HG02840 (cell line): ENCODE data around the gene KLHL41.
"Not testable (repeated sequence)": the region's sequence is repeated elsewhere in the genome, so short reads cannot be mapped to it uniquely, and the experiment has no call there.

Source experiments
- ATAC-seq: cut with Tn5 transposase; IDR thresholded peaks from one replicate; pipeline ENCODE4 v1.9.1; 2021; ENCODE audit warnings: mild to moderate bottlenecking, moderate library complexity, moderate number of reproducible peaks; ENCODE audit not compliant: unreplicated experiment, low FRiP score

Gene KLHL41

DNA sequence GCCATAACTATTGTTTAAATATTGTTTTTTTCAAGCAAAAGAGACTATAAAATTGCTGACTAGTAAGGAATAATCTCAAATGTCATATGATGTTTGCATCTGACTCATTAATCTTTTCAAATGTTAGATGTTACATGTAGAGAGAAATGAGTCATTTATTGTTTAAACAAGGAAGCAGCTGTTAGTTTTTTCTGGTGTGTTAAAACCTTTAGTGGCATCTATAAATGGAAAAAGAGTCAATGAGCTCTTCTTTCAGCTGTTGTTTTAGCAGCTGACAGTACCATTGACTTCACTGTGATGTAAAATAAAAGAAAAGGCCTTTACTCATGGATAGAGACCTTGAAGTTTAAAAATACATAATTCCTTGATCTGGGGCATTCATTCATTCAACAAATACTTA, 1.8 kb upstream of the KLHL41 start:
- no peak for ATAC-seq

DNA sequence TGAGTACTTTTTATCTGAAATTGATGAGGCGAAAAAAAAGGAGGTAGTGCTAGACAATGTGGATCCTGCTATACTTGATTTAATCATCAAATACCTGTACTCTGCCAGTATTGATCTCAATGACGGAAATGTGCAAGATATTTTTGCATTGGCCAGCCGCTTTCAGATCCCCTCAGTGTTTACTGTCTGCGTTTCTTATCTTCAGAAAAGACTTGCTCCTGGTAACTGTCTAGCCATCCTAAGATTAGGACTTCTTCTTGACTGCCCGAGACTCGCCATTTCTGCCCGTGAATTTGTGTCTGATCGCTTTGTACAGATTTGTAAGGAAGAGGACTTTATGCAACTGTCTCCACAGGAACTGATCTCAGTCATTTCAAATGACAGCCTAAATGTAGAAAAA, 453 bp downstream of the KLHL41 start:
- ATAC-seq: no peak

DNA sequence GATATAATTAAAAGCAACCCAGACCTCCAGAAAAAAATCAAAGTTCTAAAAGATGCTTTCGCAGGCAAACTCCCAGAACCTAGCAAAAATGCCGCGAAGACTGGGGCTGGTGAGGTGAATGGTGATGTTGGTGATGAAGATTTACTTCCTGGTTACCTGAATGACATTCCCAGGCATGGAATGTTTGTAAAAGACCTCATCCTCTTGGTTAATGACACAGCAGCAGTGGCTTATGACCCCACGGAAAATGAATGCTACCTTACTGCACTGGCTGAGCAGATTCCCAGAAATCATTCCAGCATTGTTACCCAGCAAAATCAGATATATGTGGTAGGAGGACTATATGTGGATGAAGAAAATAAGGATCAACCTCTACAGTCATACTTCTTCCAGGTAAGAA, 994 bp downstream of the KLHL41 start:
- no peak for ATAC-seq

DNA sequence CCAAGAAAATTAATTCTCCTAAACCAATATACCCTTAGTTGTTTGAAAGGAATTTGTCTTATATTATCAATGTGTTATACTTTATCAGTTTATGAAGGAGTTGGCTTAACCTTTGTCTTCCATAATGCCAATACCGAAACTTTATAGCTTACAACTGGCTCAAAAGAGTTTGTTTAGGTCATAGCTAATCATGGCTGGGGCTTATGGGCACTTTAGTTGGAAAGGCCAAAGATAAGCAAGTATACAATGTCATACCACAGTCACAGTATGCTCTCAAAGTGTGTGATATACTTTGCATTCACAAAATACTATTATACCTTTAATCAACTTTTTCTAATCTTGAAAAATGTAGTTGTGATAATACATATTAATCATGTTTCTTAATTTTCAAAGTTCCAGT, 2.3 kb downstream of the KLHL41 start:
- no peak for ATAC-seq

DNA sequence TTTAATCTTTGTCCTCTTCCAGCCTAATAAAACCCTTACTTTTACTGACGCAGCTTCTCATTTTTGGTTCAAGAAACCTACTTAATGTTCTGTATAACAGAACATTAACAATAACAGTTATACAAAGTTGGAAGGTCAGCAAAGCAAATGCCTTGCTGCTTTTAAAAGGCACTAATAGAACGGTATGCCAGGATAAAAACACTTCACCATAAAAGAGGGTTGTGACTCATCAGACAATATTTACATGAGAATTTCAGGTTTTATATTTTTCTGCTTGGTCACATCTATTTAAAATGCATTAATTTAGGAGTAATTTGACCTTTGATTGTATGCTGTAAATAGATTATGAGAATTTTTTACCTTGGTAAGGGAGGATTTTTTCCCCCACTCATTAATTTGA, 3.0 kb downstream of the KLHL41 start:
- ATAC-seq: no peak

DNA sequence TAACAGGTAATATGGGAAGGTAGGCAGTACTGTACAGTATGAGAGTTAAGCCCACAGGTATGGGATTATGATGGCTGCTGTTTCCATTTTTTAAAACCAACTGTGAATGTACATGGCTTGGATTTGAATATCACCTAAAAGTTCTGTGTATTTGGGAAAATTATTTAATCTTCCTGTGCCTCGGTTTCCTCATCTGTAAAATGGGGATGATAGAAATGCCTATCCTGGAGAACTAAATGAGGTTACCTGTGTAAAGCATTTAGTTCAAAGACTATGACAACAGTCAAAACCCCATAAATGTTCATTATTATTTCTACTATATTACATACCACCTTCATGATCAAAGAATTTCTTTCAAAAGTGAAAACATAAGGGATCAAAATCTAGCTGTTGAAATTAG, 3.6 kb downstream of the KLHL41 start:
- no peak for ATAC-seq

DNA sequence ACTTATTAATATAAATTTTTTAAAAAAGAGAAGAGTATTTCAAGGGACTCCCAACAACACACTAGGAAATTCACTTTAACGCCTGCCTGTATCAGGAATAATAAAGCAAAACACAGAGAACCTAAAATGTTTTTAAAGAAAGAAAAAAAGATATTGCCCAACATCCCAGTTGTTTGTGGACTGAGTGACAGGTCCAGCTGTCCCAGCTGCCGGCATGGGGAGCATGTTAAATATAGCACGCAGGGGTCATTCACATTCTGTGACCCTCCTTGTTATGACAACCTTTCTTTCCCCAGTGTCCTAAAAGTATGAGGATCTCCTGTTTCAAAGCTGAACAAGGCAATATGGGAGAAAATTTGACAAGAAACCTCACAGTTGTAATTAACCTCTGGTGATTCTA, 4.4 kb downstream of the KLHL41 start:
- no peak for ATAC-seq

DNA sequence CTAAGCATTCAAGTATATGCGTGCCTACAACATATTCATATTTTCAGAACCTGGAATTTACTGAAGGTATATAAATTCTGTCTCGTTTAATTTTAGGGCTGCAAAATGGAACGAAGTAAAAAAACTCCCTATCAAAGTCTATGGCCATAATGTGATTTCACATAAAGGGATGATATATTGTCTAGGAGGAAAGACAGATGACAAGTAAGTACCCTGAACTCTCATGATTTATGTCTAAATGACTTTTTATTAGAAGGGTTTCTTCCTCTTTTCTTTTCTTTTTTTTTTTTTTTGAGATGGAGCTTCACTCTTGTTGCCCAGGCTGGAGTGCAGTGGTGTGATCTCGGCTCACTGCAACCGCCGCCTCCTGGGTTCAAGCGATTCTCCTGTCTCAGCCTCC, 5.3 kb downstream of the KLHL41 start:
- not testable (repeated sequence) for ATAC-seq

DNA sequence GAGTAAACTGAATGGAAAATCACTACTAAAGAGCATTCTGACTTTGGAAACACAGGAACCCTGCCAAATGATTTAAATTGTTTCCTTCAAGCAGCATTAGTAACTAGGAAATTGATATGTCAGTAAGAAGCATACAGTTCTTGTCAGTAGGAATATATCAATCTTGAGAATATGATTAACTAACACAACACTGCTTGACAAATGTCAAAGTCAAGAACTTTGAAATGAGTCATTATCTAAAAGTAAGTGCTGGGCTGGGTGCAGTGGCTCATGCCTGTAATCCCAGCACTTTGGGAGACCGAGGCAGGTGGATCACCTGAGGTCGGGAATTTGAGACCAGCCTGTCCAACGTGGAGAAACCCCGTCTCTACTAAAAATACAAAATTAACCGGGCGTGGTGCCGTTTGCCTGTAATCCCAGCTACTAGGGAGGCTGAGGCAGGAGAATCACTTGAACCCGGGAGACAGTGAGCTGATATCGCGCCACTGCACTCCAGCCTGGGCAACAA, 7.0 kb downstream of the KLHL41 start:
- ATAC-seq: not testable (repeated sequence)

DNA sequence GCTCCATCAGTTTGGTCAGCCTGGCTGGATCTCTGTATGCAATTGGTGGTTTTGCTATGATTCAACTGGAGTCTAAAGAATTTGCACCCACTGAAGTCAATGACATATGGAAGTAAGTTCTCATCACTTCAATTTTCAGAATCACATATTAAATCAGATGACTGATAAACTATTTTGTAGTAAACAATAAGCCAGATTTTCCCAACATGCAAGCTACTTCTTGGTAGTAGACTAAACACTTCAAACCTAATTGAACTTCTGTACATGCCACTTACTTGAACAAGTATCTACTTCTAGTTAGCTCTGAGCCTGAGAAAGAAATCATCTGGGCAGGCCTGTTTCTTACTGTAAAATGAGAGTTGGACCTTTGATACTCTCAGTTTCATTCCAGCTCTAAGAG, 11.4 kb downstream of the KLHL41 start:
- no peak for ATAC-seq

DNA sequence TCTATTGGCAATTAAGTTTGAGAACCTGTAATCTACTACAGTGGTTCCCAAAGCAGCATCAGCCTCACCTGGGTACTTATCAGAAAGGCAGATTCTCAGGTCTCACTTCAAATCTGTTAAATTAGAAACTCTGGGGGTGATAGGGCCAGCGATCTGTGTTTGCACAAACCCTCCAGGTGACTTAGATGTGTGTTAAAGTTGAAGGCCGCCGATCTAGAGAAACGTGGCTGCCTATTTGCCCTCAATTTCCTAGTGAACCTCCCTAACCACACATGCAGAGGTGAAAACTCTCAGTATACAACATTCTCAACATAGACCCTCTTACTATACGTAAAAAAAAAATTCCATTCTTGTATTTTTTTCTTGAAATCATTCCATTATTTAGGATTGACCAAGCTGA, 14.2 kb downstream of the KLHL41 start:
- ATAC-seq: no peak

DNA sequence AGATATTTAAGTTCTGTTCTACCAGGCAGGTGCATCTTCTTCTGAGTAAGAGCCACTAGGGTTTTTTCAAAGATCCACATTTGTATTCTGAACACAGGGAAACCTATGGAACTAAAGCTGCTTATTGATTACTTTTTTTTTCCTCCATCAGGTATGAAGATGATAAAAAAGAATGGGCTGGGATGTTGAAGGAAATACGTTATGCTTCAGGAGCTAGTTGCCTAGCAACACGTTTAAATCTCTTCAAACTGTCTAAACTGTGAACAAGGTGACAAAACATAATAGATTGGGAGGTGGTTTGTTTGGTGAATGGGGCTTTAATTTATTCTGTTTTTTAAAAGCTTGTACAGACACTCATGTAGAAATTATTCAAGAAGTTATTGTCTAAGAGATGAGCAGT, 15.9 kb downstream of the KLHL41 start:
- no peak for ATAC-seq

DNA sequence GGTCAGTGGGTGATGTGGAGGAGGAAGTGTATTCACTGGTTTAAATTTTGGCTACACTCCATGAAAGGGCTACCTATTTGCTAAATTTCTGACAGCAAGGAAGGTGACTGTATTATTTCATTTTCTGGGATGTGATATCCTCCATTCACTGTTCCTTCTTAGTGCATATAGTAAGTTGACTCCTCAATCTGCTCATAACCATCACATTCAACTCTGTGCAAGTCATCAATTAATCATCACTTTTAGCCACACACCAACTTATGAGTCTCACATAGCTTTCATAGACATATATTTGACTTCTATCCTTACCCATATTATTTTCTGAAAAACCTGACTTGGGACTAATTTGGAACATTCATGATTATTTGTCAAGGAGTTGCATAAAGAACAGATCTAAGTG, 16.9 kb downstream of the KLHL41 start:
- ATAC-seq: no peak

DNA sequence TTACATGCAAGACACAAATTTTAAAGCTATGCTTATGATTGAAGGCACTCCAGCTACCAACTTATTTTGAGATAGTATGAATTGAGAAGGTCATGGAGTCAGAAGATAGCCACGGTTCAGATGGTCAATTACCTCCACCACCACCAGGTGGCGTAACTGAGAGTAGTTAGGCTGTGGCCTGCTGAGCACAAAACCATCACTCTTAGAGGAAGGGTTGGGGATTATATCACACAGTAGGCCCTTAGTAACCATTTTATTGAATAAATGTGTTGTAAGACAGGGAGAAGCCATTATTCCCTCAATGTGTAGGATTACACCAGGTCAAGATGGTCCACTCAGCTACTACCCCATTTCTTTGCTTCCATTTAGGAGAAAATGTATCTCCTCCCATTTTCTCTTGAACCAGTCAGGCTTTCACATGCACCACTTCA, 18.8 kb downstream of the KLHL41 start:
- no peak for ATAC-seq

DNA sequence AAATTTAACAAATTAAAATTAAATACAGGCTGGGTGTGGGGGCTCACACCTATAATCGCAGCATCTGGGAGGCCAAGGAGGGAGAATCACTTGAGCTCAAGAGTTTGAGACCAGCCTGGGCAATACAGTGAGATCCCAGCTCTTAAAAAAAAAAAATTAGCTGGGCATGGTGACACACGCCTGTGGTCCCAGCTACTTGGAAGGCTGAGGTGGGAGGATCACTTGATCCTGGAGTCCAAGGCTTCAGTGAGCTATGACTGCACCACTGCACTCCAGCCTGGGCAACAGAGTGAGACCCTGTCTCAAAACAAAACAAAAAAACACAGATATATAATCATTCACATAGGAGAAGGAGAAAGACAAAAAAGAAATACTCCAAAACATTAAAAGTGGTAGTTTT, 30.0 kb downstream of the KLHL41 start:
- not testable (repeated sequence) for ATAC-seq

DNA sequence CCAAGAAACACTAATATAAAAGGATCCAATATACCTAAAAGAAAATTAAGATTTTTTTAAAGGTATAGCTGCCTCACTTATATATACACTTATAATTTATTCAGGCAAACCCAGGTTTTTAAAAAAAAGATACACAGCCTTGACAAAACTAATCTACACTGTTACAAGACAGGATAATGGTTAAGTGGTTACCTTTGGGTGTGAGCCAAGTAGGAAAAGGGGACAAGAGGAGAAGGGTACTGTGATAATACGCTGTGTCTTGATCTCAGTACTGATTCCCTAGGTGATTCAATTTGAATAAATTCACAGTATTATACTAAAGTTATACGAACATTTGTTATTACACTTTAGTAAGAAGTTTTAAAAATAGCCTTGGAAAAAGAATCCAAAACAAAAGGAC, 30.6 kb downstream of the KLHL41 start:
- no peak for ATAC-seq

DNA sequence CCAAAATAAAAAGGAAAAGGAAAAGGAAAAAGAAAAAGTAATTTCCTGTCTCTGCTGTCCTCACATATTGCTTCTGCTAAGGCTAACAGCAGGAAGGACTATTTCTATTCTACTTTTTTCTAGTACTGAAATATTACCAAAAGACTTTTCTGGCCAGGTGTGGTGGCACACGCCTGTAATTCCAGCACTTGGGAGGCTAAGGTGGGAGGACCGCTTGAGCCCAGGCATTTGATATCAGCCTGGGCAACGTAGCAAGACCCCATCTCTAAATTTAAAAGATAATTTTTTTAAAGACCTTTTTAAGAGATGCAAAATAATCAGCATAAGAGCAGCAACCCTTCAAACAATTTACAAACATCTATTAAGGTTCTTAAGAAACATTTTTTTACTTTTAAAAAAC, 32.9 kb downstream of the KLHL41 start:
- ATAC-seq: no peak

DNA sequence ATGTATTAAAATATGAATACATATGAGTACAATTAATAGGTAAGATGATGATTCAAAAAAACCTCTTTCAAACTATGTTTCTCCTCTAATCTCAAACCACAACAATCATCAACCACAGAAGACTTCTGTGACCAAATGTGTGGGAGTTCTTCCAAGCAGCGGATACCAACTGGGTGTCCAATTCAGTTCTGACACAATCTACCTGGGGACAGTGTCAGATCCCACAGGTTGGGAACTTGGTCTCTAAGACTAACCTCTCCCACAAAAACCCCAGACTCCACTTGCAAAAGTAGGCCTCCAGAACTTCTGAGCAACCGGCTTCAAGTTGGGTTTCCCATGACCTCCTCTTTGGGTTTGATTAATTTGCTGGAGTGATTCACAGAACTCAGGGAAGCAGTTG, 37.3 kb downstream of the KLHL41 start:
- no peak for ATAC-seq

DNA sequence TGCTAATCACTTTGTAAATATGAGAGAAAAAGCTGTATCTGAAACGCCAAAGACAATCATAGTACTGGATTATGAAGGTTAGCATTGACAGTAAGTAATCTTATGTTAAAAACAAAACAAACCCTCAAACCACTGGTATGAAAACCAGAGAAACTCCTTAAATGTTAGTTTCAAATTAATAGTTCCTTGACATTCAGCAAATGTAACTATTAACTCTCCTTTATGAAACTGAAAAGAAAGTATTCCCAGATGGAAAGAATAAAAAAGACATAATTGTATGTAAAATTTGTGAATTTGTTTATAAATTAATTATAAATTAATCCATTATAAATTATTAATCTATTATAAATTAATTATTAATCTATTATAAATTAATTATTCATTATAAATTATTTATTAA, 51.9 kb downstream of the KLHL41 start:
- no peak for ATAC-seq

DNA sequence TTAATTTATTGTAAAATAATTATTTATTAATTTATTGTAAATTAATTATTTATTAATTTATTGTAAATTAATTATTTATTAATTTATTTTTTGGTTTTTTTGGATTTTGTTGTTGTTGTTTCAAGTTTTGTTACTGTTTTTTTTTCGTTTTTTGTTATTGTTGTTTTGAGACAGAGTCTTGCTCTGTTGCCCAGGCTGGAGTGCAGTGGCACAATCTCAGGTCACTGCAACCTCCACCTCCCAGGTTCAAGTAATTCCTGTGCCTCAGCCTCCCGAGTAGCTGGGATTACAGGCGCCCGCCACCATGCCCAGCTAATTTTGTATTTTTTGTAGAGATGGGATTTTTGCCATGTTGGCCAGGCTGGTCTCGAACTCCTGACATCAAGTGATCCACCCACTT, 52.6 kb downstream of the KLHL41 start:
- ATAC-seq: not testable (repeated sequence)

DNA sequence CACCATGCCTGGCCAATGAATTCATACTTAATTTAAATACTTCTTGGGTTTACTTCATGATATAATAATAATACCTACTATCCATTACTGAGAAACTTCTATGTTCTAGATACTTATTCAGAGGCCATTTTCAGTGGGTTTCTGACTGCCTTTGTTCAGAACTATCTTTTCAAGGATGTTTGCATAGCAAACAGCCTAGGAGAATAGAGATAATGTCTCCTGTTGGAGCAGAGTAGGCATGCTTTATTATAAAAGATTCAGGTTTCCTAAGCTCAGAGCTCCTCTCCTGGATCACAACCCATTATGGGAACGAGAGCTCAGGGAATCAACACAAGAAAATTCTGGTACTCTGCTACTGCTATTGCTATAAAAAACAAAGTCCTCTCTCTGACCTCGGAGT, 53.0 kb downstream of the KLHL41 start:
- ATAC-seq: no peak

DNA sequence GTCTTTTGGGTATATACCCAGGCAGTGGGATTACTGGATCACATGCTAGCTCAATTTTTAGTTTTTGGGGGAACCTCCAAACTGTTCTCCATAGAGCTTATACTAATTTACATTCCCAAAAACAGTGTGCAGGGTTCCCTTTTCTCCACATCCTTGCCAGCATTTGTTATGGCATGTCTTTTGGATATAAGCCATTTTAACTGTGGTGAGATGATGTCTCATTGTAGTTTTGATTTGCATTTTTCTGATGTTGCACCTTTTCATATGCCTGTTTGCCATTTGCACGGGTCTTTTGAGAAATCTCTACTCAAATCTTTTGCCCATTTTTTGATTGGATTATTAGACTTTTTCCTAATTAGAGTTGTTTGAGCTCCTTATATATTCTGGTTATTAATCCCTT, 56.2 kb downstream of the KLHL41 start:
- ATAC-seq: no peak

DNA sequence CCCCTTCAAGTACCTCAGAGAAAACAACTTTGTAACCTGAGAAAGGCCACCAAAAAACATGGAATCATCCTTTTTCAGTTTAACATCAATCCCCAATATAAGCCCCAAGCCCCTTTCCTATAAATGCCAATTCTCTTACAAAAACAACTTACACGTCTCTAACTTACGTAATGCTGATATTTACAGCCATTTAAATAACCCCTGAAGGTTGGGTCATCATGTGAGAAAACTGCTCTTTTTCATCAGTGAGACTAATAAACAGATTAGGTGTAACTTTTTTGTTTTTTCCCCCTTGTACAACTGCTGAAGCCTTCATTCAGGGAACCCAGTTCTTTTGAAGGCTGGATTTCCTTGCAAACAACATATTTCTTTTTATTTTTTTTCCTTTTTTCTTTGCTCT, 60.4 kb downstream of the KLHL41 start:
- no peak for ATAC-seq
